Stimulated activated CD4-positive, alpha-beta T cell treated with anti-CD3 and anti-CD28 coated beads, Interleukin-12 subunit alpha, Interleukin-12 subunit beta, amount 100 ng/mL, for 48 hours (primary cell): ENCODE data around the gene MYO3A.

Experiments
- DNase-seq, 3 donors: peaks; one replicate each; pipeline ENCODE4 v3.0.0-alpha.2; 2020; ENCODE audit warnings: low read depth in 2 of 3, low spot score in 1 of 3

The MYO3A gene

DNA sequence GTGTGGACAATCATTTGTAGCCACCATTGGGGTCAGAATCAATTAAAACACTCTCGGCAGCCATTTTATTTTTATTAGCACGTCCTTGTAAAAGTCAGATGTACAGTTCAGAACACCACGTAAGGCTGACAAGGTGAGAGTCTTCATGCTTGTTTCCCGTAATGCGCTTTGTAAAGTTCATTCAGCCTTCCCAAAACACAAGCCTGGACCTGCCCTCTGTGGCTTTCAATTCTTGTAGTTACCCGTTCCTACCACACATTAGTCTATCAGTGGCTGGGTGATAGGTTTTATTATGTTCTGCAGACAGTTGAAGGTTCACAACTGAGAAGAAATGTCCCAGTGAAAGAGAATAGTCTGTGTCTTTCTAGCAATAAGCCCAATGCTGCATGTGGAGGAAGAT lies 317.9 kb downstream of the MYO3A start:
- no peak for DNase-seq

DNA sequence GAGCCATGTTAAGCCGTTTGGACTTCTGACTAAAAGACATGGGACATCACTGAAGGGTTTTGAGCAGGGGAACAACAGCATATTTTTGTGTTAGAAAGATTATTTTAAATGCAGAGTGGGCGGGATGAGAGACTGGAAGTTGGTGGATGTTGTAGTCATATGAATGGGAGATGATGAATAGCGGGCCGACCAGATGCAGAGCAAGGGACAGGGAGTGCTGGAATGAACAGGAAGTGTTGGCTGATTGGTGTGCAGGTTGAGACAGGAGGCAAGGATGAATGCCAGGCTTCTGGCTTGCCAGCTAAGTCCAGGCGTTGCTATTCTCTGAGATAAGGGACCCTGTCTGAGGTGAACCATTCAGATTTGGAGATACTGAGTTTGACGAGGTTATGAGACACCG lies 320.6 kb downstream of the MYO3A start:
- no peak for DNase-seq

DNA sequence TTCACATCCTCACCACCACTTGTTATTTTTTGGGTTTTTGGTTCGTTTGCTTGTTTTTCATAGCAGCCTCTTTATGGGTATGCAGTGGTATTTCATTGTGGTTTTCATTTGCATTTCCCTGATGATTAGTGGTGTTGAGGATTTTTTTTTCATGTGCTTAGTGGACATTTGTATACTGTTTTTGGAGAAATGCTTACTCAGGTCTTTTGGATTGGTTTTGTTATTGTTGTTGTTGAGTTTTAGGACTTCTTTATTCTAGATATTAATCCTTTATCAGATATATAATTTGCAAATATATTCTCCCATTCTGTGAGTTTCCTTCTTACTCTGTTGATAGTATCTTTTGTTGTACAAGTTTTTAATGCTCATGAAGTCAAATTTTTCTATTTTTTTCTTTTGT lies 325.3 kb downstream of the MYO3A start:
- DNase-seq: no peak
